Peyer's patch (tissue), 4 donors: ENCODE measurements around the gene OR5C1.

Experiments
- CTCF ChIP-seq, 6 experiments: fragments of 450-650 bp in 4 of 6; fragments of 200-600 bp in 2 of 6; sonication (generic) in 1 of 6; IDR thresholded peaks; one replicate each; pipeline ENCODE4 v1.5.1; 2017 to 2019; ENCODE audit warnings: antibody characterized with exemption in 6 of 6, mild to moderate bottlenecking in 3 of 6, moderate library complexity in 1 of 6
- POLR2A ChIP-seq, 2 donors: fragments of 450-650 bp; IDR thresholded peaks; one replicate each; pipeline ENCODE4 v1.5.1; 2017; ENCODE audit warnings: antibody characterized with exemption in 2 of 2, mild to moderate bottlenecking in 2 of 2, moderate library complexity in 2 of 2

- TF ChIP-seq CTCF (IDR thresholded peaks at IDR 0.05): no peak
- TF ChIP-seq POLR2A (IDR thresholded peaks at IDR 0.05): no peak
These were observed 718 bp downstream of the OR5C1 start for GRCh38 chr9:122789256-122790046.
